Right renal pelvis (tissue), 4 donors: Measurements from ENCODE around the gene SPDYE1. TPM values are rescaled to one million over a fixed set of nuclear protein-coding genes. Genes with fewer than 3 reads are reported as not detected.
"Not testable (repeated sequence)": the region's sequence is repeated elsewhere in the genome, so short reads cannot be mapped to it uniquely, and the experiment has no call there.

Experiments
- DNase-seq, 4 donors: peaks; one replicate each; pipeline ENCODE4 v3.0.0-alpha.2; 2013; ENCODE audit warnings: low read depth in 4 of 4, low spot score in 3 of 4, missing footprints in 1 of 4
- polyA plus RNA-seq, 4 donors: library from polyadenylated mRNA; unstranded; fragments of 120-200 nt; gene quantifications; one replicate each; pipeline ENCODE4 v1.2.1, GENCODE V29; 2013; ENCODE audit not compliant: insufficient read length in 4 of 4

The SPDYE1 gene, protein sequence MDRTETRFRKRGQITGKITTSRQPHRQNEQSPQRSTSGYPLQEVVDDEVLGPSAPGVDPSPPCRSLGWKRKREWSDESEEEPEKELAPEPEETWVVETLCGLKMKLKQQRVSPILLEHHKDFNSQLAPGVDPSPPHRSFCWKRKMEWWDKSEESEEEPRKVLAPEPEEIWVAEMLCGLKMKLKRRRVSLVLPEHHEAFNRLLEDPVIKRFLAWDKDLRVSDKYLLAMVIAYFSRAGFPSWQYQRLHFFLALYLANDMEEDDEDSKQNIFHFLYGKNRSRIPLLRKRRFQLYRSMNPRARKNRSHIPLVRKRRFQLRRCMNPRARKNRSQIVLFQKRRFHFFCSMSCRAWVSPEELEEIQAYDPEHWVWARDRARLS
- polyA plus RNA-seq: under 1 TPM; 0.51 to 0.97 (median 0.52) TPM

DNA sequence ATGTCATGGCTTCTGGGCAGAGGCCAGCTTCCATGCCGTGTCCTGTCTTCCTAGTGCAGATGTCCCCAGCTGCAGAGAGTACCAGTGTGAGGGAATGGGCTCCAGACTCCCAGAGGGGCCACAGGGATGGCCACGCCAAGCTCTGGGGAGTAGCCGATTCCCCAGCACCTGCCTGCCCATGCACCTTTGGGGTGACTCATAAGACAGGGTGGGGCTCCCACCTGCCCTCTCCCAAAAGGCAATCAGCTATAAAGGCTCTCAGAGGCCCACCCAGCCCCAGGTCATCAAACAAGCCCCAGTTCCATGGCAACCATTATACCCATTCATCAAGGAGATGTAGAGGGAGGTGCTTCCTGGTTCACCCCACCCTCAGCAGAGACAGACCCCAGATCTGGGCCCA lies at the start of gene SPDYE1:
TSS of gene SPDYE1 (plus strand) at position 366 of the 400 bp plus-strand sequence. CDS start 2,053 bp downstream, outside the sequence.
- not testable (repeated sequence) for DNase-seq

DNA sequence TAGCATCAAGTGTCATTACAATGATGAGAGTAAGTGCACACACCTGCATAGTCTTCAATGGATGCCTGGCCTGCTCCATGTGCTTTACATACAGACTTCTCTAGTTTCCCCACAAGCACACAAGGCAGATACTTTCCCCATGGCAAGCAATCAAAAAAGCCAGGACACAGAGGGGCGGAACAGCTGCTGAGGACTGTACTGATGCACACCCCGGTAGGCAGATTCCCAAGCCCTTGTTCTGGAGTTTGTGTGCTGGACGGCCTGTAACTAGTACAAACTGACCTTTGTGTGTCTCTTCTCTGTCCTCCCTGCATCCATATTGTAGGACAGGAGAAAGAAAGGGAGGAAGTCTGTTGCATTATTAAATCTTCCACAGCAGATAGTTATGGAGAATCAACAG lies 45.7 kb upstream of the SPDYE1 start:
- no peak for DNase-seq

DNA sequence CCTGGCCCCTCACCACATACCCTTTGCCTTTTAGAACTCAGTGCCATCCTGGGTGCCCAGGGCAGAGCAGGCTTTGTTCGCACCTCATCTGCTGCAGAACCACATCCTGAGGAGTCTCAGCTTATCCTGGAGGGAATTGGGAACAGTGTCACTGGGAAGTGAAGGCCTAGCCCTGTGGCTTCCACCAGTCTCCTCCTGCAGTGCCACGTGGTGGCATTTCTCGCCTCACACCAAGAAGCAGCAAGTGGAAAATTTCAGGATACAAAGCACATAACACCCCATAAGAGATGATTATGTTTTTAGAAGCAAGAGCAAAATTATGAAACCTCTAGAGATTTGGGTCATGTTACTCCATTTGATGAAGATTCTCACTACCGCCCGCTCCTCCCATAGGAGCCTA lies 44.6 kb upstream of the SPDYE1 start:
- DNase-seq: no peak

DNA sequence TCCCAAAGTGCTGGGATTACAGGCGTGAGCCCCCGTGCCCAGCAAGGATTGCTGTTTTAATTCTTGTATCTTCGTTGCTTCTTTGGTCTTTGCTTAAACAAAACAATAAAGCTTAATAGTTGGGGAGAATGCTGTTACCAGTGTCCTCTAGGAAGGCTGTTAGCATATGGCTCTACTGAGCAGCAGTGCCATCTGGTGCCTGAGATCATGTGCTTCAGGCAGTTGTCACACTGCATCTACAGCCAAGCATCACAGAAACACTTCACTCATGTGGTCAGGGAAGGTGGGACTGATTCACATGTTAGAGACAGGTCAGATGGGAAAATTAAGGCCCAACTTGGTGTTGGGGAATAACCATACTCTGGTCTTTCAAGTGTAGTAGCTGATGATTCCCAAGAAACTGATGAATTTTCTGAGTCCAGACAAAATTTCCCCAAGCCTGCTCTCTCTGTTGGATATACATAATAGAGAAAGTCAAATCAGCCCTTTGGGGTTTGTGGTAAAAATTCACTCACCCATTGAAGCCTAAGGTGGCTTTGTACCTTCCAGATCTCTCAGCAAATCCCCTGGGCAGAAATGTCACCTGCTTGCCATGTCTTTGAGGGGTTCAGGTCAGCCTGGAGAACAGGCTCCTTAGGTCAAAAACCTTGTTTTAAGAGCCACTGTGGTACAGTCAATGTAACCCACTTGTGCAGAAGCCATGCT lies 43.0 kb upstream of the SPDYE1 start:
- DNase-seq: peak in 1 of 4 donors; percentile 7

DNA sequence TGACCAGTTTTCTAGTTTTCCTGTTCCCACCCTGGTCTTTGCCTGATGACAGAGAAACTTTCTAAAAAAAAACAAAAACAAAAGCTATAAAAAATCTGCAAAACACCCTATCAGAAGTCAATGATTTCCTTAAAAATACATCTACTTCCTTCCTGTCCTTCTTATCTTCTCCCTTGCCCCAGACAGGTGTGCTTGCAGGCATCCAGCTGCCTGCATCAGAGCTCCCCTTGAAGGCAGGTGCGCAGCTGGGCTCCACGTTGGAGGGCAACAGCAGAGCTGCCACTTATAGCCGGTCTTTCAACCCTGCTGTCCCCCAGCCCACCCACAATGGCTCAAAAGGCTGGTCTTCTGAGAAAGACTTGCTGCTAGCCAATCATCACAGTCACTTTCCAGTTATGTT lies 41.7 kb upstream of the SPDYE1 start:
- no peak for DNase-seq

DNA sequence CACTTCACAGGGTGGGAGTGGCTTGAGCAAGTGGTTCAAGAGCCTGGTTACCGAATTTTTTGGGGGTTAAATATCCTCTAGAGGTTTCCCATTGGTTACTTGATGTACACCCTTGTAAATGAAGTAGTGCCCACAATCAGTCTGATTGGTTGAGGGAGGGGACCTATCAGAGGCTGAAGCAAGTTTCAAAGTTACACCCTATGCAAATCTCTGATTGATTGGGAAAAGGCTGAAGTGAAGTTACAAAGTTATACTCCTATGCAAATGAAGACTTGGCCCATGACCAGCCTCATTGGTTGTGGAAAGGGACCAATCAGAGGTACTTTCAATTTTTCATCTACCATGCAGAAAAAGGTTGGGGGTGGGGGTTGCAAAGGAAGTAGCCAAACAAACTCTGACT lies 36.8 kb upstream of the SPDYE1 start:
- DNase-seq: no peak

DNA sequence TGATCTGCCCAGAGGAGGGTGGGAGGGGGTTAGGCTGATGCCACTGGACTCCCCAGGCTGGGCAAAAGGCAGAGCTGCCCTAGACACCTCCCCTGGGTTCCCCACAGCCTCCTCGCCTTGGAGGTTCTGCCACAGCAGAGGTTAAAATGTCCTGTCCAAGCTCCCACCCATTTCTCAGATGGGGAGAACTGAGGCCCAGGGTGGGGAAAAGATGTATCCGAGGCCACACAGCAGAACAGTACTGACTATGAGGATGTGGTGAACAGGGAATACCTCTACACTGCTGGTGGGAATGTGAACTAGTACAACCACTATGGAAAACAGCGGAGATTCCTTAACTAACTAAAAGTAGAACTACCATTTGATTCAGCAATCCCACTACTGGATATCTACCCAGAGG lies 31.3 kb upstream of the SPDYE1 start:
- DNase-seq: not testable (repeated sequence)

DNA sequence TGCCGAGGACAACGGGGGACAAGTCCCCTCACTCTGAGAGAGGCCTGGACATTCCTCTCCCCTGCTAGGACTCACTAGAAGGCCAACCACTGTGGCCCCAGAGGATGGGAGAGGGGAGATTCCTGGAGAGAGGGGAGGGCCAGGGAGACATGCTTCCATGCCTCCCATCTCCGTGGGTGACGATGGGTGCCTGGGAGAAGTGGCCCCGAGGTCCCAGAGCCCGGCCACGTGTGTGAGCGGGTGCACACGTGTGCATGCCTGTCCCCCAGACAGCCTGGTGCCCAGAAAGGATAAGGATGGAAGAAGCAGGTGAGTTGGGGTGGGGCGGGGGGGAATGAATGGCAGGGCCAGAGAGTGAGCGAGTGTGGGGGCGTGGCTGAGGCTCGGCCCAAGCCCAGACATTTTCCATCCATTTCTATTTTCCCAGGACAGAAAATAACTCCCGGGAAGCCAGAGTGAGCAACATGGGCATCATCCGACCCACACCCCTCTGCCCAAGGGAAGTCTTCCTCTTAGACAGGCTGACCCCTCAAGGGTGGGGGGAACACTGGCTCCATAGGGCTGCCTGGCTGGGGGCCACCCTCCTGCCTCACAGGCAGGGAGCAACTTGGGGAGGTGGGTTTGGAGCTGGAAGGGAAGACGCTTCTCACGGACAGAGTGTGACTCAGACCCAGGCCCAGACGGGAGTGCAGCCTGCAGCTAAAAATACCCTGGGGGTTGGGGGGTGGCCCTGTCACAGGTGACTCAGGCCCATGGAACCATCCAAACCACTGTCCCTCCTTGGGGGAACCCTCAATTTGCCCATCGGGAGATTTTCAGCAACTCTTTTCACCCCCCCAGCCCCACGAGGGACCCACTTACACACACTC lies 29.3 kb upstream of the SPDYE1 start:
- not testable (repeated sequence) for DNase-seq

DNA sequence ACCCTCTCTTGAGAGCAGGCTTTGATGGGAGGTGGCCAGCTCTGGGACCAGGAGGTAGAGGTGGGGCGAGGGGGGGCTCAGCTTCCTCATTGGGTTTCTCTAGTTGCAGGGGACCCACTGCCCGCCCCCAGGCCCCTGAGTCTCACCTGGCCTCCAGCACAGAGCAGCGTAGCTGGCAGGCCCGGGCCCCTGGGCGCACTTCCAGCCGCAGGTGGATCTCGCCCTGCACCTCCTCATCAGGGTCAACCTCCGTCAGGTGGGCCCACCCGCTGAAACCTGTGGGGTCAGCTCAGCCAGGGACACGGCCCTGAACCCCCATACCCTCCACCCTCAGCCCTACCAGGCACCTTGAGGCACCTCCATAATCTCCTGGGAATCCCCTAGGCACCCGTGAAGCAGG lies 28.1 kb upstream of the SPDYE1 start:
- not testable (repeated sequence) for DNase-seq

DNA sequence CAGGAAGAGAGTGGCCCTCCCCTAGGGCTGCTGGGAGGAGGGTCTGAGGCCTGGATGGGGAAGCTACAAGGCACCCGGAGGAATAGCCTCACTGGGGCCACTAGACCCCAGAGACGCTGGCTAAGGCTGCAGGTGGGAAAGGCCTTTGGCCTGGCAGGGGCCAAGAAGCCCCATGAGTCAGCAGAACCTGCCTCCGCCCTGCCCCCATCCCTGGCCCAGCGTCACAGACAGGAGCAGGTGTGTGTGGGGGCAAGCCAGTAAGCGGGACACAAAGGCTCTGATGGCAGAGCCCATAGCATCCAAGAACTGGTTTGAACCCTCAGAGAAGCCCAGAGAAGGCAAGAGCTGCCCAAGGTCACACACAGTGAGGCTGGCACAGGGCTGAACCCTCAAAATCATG lies 27.0 kb upstream of the SPDYE1 start:
- DNase-seq: not testable (repeated sequence)

DNA sequence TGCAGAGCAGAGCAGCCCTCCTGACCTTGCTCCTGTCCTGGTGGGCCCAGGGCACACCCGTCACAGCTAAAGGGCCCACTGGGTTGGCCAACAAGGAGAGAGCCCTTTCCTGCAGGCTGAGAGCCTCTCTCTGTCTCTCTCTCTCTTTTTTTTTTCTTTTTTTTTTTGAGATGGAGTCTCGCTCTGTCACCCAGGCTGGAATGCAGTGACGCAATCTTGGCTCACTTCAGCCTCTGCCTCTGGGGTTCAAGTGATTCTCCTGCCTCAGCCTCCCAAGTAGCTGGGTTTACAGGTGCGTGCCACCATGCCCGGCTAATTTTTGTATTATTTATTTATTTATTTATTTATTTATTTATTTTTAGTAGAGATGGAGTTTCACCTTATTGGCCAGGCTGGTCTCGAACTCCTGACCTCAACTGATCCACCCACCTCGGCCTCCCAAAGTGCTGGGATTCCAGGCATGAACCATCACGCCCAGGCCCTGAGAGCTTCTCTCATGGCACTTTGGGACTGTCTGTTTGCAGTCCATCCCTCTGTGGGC lies 23.6 kb upstream of the SPDYE1 start:
- DNase-seq: not testable (repeated sequence)

DNA sequence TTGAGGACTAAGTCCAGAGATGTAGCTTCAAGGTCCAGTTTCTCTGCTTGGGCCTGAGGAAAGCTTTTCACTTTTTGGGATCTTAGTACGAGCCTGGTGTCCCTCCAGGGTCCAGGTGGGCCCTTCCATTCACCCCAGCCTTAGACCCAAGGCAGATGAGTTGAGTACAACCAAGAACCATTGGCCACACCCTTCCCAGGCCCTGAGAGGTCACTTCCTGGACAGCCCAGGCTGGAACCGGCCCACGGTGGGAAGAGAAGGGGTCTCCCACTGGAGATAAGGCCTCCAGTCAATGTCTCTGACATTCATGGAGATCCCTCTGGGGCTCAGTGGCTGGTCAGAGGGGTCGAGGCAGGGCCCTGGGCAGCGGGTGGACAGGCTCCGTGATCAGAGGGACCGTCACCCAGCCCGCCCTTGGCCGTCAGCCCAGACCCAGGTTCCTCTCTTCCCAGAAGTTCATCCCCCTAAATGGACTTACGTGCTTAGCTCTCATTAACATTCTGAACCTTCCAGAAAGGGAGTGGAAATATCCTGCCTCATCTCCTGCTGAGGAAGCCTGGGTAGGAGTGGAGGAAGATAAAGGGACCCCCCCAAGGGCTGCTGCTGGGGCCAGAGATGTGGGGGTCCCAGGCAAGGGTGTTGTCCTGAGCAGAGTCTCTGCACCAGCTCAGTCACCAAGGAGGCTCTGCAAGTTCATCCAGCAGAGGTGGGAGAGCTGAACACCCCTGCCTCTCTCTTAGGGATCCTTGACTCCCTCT lies 22.8 kb upstream of the SPDYE1 start:
- DNase-seq: not testable (repeated sequence)

DNA sequence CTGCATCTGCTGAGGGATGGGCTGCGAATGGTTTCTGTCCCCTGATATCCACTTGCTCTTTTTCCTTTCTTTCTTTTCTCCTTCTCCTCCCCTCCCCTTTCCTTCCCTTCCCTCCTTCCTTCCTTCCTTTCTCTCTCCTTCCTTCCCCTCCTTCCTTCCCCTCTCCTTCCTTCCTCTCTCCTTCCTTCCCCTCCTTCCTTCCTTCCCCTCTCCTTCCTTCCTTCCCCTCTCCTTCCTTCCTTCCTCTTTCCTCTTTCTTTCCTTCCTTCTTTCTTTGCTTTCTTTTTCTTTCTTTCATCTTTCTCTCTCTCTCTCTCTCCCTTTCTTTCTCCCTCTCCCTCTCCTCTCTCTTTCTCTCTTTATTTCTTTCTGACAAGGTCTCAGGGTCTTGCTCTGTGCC lies 20.2 kb upstream of the SPDYE1 start:
- DNase-seq: no peak

DNA sequence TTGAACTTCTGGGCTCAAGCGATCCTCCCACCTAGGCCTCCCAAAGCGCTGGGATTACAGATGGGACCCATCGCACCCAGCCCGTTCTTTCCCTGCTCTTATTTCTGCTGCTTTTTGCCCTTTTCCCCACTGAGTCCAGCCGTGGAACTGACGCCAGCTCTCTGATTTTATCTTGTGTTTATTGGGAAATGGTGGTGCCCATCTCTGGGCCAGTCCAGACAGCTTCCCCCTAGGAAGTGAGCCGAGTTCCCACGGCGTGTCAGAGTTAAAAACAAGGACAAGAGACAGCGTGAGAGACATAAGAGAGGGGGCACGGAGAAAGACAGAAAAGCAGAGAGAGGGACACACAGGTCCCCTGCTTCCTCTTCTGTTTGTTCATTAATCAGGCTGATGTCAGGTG lies 19.6 kb upstream of the SPDYE1 start:
- DNase-seq: not testable (repeated sequence)

DNA sequence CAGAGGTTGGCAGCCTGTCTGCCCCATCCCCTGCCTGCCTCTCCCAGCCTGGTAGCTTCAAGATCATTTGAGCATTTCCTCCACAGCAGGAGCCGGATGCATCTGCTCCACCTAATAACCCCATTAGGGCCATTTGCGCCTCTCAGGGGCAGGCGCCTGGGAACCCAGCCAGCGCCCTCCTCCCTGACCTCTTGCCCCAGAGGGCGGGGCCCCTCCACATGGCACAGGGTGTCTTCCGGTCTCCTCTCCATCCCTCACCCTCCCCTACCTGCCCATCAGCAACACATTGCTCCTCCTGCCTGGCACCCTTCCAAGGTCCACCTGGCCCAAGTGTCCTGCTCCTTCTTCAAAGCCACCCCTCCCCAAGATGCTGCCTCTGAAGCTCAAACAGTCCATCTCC lies 14.8 kb upstream of the SPDYE1 start:
- DNase-seq: not testable (repeated sequence)

DNA sequence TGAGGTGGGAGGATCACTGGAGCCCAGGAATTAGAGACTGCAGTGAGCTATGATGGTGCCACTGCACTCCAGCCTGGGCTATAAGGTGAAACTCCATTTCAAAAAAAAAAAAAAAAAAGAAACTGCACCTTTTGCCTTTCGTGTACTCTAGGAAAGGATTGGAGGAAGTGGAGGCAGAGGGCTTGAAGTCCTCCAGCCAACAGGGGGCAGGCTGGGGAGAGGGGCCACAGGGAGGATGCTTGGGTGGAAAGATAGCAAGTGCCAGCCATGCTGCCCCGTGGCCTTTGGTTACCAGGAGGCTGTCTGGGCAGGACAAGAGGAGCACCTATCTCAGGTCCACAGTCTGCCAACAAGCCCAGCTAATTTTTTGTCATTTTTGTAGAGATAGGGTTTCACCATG lies 14.0 kb upstream of the SPDYE1 start:
- DNase-seq: not testable (repeated sequence)

DNA sequence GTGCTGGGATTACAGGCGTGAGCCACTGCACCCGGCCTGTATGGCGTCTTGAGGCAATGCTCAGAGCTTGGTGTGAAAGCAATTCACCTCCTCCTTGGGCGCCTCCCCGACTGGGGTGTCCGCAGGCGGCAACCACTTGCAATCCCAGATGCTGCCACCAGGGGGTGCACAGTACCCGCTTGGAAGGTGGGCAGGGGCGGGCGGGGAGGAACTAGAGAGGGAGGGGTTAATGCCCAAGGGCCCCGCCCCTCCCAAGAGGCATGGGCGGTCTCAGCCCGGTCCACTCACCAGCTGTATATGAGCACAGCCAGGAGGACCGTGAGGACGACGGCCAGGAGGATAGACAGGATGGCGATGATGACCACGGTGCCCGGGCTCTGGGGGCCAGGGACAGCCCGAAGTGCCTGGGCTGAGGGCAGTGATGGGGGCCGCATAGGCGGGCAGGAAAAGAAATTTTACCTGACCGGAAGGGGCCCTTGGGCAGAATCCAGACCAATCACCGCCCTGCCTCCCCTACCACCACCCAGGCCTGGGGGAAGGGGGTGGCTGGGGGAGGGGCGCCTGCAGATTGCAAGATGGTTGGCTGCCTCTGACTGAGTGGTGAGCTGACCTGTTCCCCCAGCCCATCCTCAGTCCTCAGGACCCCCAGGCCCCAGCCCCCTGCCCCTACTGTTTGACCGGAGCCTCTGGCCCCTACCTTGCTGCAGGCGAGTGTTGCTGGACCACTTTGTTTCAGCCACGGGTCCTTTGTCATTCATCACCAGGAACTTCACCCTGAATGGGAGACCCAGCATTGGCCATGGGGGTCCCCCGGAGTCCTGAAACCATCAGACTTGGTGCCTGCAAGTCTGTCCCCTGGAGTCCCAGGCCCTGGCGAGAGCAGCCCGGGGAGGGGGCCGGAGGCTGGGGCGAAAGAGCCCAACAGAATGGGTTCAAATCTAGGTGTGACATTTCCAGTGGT lies 11.5 kb upstream of the SPDYE1 start:
- DNase-seq: peak in 1 of 4 donors; percentile 13

DNA sequence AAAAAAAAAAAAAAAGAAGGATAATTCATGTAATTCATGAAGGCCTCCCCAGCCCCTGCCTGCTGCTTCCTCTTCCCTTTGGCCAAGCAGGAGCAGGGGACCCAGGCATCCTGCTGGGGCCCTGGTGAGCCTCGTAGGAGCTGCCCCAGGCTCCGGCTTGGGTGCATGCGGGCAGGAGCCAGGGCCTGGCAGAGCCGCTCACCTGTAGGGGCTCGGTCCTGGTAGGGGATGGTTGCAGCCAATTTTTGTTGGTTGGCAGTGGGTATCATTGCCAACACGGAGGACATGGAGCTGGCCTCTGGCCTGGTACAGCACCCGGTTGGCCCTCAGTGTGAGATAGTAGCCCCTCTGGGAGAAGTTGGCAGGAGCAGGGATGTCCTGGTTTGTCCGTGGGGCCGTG lies 10.2 kb upstream of the SPDYE1 start:
- not testable (repeated sequence) for DNase-seq
